ENCODE measurements around the gene APBB2. TPM values are rescaled to one million over a fixed set of nuclear protein-coding genes. Genes with fewer than 3 reads are reported as not detected.

Gene APBB2
- total and polyA plus RNA-seq, 11 donors, result 8.6 to 39.1 (median 26.7) TPM

DNA sequence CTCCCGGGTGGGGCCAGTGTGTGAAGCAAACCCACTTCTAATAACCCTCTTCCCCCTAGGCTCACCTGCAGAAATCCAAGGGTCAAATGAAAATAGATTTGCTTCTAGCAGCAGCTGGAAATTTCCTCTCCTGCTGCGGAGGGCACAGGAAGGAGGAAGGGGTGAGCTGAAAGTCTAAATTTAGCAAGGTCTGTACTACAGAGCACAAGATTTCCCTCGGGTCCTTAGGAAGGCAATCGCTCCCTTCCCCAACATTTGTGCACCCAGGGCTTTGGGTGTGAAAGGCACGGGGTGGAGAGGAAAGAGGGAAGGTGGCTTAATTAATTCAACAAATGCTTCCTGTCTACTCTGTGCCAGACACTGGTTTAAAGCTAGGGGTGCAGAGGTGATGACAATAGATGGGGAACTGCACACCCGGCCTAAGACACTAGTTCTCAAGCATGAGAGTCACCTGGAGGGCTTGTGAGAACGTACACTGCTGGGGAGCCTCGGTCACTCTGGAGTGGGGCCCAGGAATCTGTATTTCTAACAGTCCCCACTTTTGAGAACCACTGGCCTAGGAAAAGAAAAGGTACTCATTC, 260.2 kb downstream of the APBB2 start:
- DNase-seq (peak in 1 of 5 donors; percentile 38), ATAC-seq (peak in 3 of 4 donors; percentile 75 to 78 (median 75))
- Histone ChIP-seq H3K4me1 (peaks cover 7 to 58% (median 28%) of the 10 kb centered on the region in 12 donors), H3K36me3 (no peaks in the 10 kb centered on the region), H3K27me3 (no peaks in the 10 kb centered on the region), H3K4me3 (peak overlapping the region in 1 of 12 donors; percentile 19), H3K9me3 (no peaks in the 10 kb centered on the region), H3K27ac (peak overlapping the region; percentile 67 to 89 (median 80))
- intact Hi-C loops (cut with DNase I), result no loop called here
- 19 to 31% (median 21%) methylated on average over 8 of the region's 8 CpGs for WGBS, 4 donors
- TF ChIP-seq, protein P1, sequence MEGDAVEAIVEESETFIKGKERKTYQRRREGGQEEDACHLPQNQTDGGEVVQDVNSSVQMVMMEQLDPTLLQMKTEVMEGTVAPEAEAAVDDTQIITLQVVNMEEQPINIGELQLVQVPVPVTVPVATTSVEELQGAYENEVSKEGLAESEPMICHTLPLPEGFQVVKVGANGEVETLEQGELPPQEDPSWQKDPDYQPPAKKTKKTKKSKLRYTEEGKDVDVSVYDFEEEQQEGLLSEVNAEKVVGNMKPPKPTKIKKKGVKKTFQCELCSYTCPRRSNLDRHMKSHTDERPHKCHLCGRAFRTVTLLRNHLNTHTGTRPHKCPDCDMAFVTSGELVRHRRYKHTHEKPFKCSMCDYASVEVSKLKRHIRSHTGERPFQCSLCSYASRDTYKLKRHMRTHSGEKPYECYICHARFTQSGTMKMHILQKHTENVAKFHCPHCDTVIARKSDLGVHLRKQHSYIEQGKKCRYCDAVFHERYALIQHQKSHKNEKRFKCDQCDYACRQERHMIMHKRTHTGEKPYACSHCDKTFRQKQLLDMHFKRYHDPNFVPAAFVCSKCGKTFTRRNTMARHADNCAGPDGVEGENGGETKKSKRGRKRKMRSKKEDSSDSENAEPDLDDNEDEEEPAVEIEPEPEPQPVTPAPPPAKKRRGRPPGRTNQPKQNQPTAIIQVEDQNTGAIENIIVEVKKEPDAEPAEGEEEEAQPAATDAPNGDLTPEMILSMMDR (IDR thresholded peaks at IDR 0.05), result no peak
- no peak for TF ChIP-seq POLR2A (IDR thresholded peaks at IDR 0.05)

DNA sequence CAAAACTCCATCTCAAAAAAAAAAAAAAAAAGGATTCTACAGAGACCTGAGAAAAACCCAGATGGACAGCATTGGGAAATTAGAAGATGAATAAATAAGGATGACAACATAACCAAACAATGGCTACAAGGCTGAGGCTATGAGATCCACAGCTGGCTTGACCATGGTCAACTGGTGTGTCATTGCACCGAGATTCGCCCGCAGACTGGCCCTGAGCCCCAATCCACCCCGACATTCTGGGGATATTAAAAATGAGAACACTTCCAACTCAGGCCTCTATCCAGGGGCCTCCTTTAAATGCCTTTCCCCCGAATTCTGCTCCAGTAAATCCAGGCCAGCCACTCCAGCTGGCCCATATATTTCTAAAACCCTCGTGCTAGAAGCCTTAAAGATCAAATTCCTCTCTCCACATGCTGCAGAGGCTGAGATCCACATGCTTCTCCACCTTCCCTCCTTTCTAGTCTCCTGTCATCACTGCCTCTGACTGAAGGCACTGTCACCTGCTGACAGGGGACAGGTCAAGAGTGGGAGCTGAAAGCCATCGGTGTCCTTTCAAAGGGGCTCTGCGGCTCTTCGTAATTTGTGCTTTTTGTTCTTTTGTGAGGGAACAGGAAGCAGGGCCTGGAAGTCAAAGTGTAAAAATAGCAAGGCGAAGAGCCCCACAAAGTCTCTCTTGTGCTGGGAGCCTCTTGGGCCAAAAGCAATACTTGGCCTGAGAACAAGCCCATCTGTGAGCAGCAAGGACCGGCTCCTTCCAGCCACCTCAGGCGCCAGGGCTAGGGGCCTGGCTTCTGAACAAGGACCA, 260.9 kb downstream of the APBB2 start:
- Histone ChIP-seq H3K27me3 (no peaks in the 10 kb centered on the region), H3K4me3 (peak overlapping the region in 1 of 12 donors; percentile 19), H3K27ac (peak overlapping the region; percentile 67 to 89 (median 80)), H3K9me3 (no peaks in the 10 kb centered on the region), H3K4me1 (peaks cover 7 to 64% (median 31%) of the 10 kb centered on the region in 12 donors), H3K36me3 (no peaks in the 10 kb centered on the region)
- TF ChIP-seq POLR2A (IDR thresholded peaks at IDR 0.05), result no peak
- TF ChIP-seq, protein P1 (IDR thresholded peaks at IDR 0.05), result no peak
- ATAC-seq, result peak; percentile 62 to 81 (median 78)
- 35 to 56% (median 45%) methylated on average over 12 of the region's 12 CpGs for WGBS, 4 donors
- intact Hi-C loops (cut with DNase I), result no loop called here
- peak; percentile 53 to 68 (median 64) for DNase-seq

DNA sequence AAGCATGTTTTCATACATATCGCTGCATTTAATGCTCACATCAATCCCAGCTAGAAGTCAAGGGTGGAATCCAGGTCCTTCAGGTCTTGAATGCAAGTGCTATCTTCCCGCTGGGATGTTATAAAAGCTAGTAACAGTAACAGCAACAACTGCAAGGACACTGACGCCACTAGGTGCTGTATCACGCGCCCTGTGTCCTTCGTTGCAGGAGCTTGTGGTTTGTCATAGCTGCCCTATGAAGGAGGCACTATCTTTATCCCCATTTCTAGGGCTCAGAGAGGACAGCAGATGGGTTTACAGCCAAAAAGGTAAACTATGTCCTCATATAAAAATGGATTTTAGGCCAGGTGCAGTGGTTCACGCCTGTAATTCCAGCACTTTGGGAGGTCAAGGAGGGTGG, 261.7 kb downstream of the APBB2 start:
- no peaks in the 10 kb centered on the region for H3K9me3 ChIP-seq
- H3K36me3 ChIP-seq, result no peaks in the 10 kb centered on the region
- intact Hi-C loops (cut with DNase I), result no loop called here
- peaks cover 7 to 72% (median 35%) of the 10 kb centered on the region in 12 donors for H3K4me1 ChIP-seq
- H3K27me3 ChIP-seq, result no peaks in the 10 kb centered on the region
- ATAC-seq (no peak), DNase-seq (no peak)
- H3K4me3 ChIP-seq, result no peak overlapping the region
- WGBS, 4 donors, result 94 to 97% (median 95%) methylated on average over 7 of the region's 7 CpGs
- TF ChIP-seq, protein P1 (IDR thresholded peaks at IDR 0.05), result no peak
- TF ChIP-seq POLR2A (IDR thresholded peaks at IDR 0.05), result no peak
- H3K27ac ChIP-seq, result peak overlapping the region; percentile 17 to 89 (median 80)

DNA sequence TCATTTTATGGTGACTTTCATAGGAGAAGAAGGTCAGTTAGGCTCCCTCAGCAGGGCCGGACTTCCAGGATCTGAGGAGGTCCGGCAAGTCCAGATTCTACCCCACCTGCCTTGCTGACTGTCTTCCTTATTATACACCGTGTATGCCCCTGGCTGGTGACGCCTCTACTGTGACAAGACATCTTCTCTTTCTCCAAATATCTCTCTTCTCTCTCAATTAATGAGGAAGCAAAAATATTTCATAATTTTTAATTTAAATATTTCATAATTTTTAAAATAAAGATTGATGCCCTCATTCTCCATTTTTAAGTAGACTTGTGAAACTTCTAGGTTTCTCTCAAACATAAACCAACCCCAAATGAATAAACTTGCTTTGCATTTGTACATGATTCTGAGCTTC, 262.1 kb downstream of the APBB2 start:
- Histone ChIP-seq H3K36me3 (no peaks in the 10 kb centered on the region), H3K9me3 (no peaks in the 10 kb centered on the region), H3K4me1 (peaks cover 7 to 74% (median 37%) of the 10 kb centered on the region in 12 donors), H3K27me3 (no peaks in the 10 kb centered on the region), H3K27ac (peak overlapping the region in 7 of 12 donors; percentile 67 to 89 (median 79)), H3K4me3 (no peak overlapping the region)
- TF ChIP-seq, protein P1 (IDR thresholded peaks at IDR 0.05), result no peak
- intact Hi-C loops (cut with DNase I), result no loop called here
- no peak for DNase-seq
- WGBS, 4 donors, result 82 to 96% (median 94%) methylated on average over 4 of the region's 4 CpGs
- ATAC-seq, result no peak

Measured in heart left ventricle (tissue), 16 donors.